ENCODE results near the gene DLGAP1.

DNA sequence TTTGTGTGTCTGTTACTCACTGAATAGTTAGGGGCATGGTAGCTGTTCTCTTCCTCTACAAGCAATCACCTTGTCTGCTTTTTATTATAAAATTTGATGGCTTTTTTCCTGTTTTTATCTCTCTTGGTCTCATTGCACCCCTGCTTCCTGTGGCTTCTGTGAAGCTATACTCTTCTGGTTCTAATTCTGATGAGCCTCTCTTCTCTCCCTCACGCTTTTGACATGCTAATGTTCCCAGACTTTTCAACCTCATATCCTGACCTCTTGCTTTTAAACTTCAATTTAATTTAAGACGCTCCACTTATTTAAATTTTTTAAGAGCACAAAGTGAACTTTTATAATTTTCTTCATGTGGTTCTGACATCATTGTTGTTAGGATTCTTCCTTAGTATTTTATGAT, 361.4 kb downstream of the DLGAP1 start:
- TF ChIP-seq, protein P1, sequence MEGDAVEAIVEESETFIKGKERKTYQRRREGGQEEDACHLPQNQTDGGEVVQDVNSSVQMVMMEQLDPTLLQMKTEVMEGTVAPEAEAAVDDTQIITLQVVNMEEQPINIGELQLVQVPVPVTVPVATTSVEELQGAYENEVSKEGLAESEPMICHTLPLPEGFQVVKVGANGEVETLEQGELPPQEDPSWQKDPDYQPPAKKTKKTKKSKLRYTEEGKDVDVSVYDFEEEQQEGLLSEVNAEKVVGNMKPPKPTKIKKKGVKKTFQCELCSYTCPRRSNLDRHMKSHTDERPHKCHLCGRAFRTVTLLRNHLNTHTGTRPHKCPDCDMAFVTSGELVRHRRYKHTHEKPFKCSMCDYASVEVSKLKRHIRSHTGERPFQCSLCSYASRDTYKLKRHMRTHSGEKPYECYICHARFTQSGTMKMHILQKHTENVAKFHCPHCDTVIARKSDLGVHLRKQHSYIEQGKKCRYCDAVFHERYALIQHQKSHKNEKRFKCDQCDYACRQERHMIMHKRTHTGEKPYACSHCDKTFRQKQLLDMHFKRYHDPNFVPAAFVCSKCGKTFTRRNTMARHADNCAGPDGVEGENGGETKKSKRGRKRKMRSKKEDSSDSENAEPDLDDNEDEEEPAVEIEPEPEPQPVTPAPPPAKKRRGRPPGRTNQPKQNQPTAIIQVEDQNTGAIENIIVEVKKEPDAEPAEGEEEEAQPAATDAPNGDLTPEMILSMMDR (IDR thresholded peaks at IDR 0.05; ENCODE audit: low read depth, low read length) = no peak
- no peak for TF ChIP-seq EZH2phosphoT487 (IDR thresholded peaks at IDR 0.05; ENCODE audit: low read depth)
